K562 (cell line): ENCODE measurements around the gene AGMO. TPM values are rescaled to one million over a fixed set of nuclear protein-coding genes. Genes with fewer than 3 reads are reported as not detected.

ENCODE experiments used
- ATAC-seq: fragments of 200-7000 bp; cut with Tn5 transposase; 3 replicates; pipeline ENCODE4 v1.9.1; 2020; ENCODE audit warnings: moderate library complexity
- BruUV-seq: library from RNA; stranded (reverse); fragments of 400-500 nt; replicated peaks from 2 replicates; lab custom pipeline; 2021; lab: Mats Ljungman, UMichigan
- CTCF ChIA-PET: fragments of 300-600 bp; formaldehyde crosslinking; extraction: SDS; loops from one replicate; lab custom pipeline; 2021; ENCODE audit warnings: low intra/inter-chr PET ratio; lab: Yijun Ruan, JAX
- POLR2A ChIA-PET: fragments of 300-600, 350-650 bp; sonication (Branson Sonifier 250); formaldehyde crosslinking; extraction: SDS; loops from one replicate; lab custom pipeline; 2021; ENCODE audit warnings: antibody characterized with exemption, inconsistent platforms; lab: Yijun Ruan, JAX
- DNase-seq, 4 experiments: peaks; one replicate each; pipeline versions ENCODE4 v3.0.0 to v3.0.0-alpha.2; 2011 to 2018; ENCODE audit warnings: low spot score in 3 of 4, mixed read lengths in 3 of 4; ENCODE audit errors: extremely low read depth in 1 of 4
- FAIRE-seq: peaks from 2 replicates; lab custom pipeline; 2011; peaks lifted over from hg19 to GRCh38; lab: Jason Lieb, UNC
- H2AFZ ChIP-seq: 2 replicates; pipeline ENCODE4 v1.6.0; 2011; ENCODE audit warnings: low read depth, low read length, control low read depth, inconsistent platforms
- H3K27ac ChIP-seq: fragments of 200-600 bp; 3 replicates; pipeline ENCODE4 v1.8.0; 2011; ENCODE audit warnings: low read depth, mild to moderate bottlenecking, control low read depth, inconsistent platforms, low read length, moderate library complexity, mixed read lengths; ENCODE audit errors: extremely low read depth
- H3K27me3 ChIP-seq, 2 experiments: fragments of 300-600 bp in 1 of 2; 2 replicates in 1 of 2; 3 replicates in 1 of 2; pipeline versions ENCODE4 v1.6.0 to v1.8.0; 2011; ENCODE audit warnings: inconsistent platforms in 2 of 2, low read length in 2 of 2, mild to moderate bottlenecking in 1 of 2, mixed read lengths in 1 of 2, moderate library complexity in 1 of 2; ENCODE audit not compliant: control insufficient read depth in 2 of 2, insufficient read depth in 2 of 2
- H3K36me3 ChIP-seq: fragments of 300-600 bp; 3 replicates; pipeline ENCODE4 v1.8.0; 2011; ENCODE audit warnings: mild to moderate bottlenecking, low read length, inconsistent platforms; ENCODE audit not compliant: control insufficient read depth, insufficient read depth
- H3K4me1 ChIP-seq, 2 experiments: fragments of 200-600 bp in 1 of 2; replicated peaks in 1 of 2; 2 replicates in 1 of 2; 3 replicates in 1 of 2; pipeline versions ENCODE4 v1.5.1 to v1.8.0; 2011; ENCODE audit warnings: inconsistent platforms in 2 of 2, low read length in 2 of 2, mild to moderate bottlenecking in 1 of 2, mixed read lengths in 1 of 2, moderate library complexity in 1 of 2; ENCODE audit not compliant: control insufficient read depth in 2 of 2, insufficient read depth in 2 of 2
- H3K4me2 ChIP-seq: 2 replicates; pipeline ENCODE4 v1.6.1; 2011; ENCODE audit warnings: low read length, control low read depth, inconsistent platforms, mixed read lengths; ENCODE audit not compliant: insufficient read depth
- H3K4me3 ChIP-seq: fragments of 200-600 bp; sonication (generic), shearing (Covaris generic); 2 replicates; pipeline ENCODE4 v1.5.1; 2016; ENCODE audit warnings: control low read depth, inconsistent platforms
- H3K79me2 ChIP-seq: fragments of 200-600 bp; 3 replicates; pipeline ENCODE4 v1.8.0; 2011; ENCODE audit warnings: low read length, inconsistent platforms; ENCODE audit not compliant: control insufficient read depth, insufficient read depth
- H3K9ac ChIP-seq, 2 experiments: 2 replicates each; pipeline versions ENCODE4 v1.6.0 to v1.6.1; 2011; ENCODE audit warnings: low read depth in 2 of 2, low read length in 2 of 2, control low read depth in 1 of 2, inconsistent platforms in 1 of 2, mild to moderate bottlenecking in 1 of 2, mixed read lengths in 1 of 2; ENCODE audit not compliant: insufficient read depth in 1 of 2
- H3K9me1 ChIP-seq: one replicate; pipeline ENCODE4 v1.6.0; 2011; ENCODE audit warnings: inconsistent platforms, mild to moderate bottlenecking, low read length, moderate library complexity; ENCODE audit not compliant: control insufficient read depth, insufficient read depth
- H3K9me3 ChIP-seq: replicated peaks from 2 replicates; pipeline ENCODE4 v1.5.1; 2011; ENCODE audit warnings: low read depth, low read length, inconsistent platforms; ENCODE audit not compliant: control insufficient read depth, insufficient read depth
- H4K20me1 ChIP-seq: replicated peaks from 2 replicates; pipeline ENCODE4 v1.6.1; 2011; ENCODE audit warnings: low read length, inconsistent platforms, mixed read lengths; ENCODE audit not compliant: control insufficient read depth, insufficient read depth
- EP400 ChIP-seq: fragments of 450-650 bp; IDR thresholded peaks from 2 replicates; pipeline ENCODE4 v1.6.1; 2017; ENCODE audit warnings: antibody characterized with exemption, mild to moderate bottlenecking, moderate library complexity
- FOXJ2 ChIP-seq: fragments of 200-800 bp; sonication (Bioruptor generic); IDR thresholded peaks from 2 replicates; pipeline ENCODE4 v1.6.1; 2016; ENCODE audit warnings: missing genetic modification characterization, missing compliant biosample characterization
- HDAC8 ChIP-seq: fragments of 450-650 bp; IDR thresholded peaks from 2 replicates; pipeline ENCODE4 v1.6.1; 2016; ENCODE audit warnings: mild to moderate bottlenecking, missing genetic modification characterization, moderate library complexity, missing compliant biosample characterization
- HOXB6 ChIP-seq: fragments of 250-450 bp; sonication (Bioruptor Pico); IDR thresholded peaks from 2 replicates; pipeline ENCODE4 v1.5.1; 2022; ENCODE audit warnings: mild to moderate bottlenecking, borderline replicate concordance
- KDM4B ChIP-seq, 2 experiments: fragments of 450-650 bp in 1 of 2; sonication (generic) in 1 of 2; IDR thresholded peaks; 2 replicates each; pipeline ENCODE4 v1.6.1; 2016 to 2017; ENCODE audit warnings: borderline replicate concordance in 2 of 2, antibody characterized with exemption in 1 of 2, low read depth in 1 of 2, mild to moderate bottlenecking in 1 of 2
- PYGO2 ChIP-seq: fragments of 450-650 bp; IDR thresholded peaks from 2 replicates; pipeline ENCODE4 v1.6.1; 2016; ENCODE audit warnings: mild to moderate bottlenecking, missing genetic modification characterization, moderate library complexity, missing compliant biosample characterization
- ZNF592 ChIP-seq: fragments of 450-650 bp; IDR thresholded peaks from 2 replicates; pipeline ENCODE4 v1.6.1; 2017; ENCODE audit warnings: antibody characterized with exemption, mild to moderate bottlenecking
- WGBS: fragments of 100-300 bp; shearing (Covaris generic); methylation state at CpG from one replicate; pipeline ENCODE4 v1.1.6; 2016; ENCODE audit warnings: low coverage, mixed read lengths; ENCODE audit not compliant: insufficient coverage; ENCODE audit errors: missing lambda C conversion rate; 5-methylcytosine and 5-hydroxymethylcytosine counted together
- in situ Hi-C: fragments of 300-500 bp; cut with MboI; formaldehyde crosslinking; loops from 4 replicates; pipeline ENCODE4 v1.15.0; 2018; ENCODE audit warnings: inconsistent platforms, mixed read lengths
- intact Hi-C: fragments of 100-400 bp; cut with micrococcal nuclease; formaldehyde crosslinking; loops from 2 replicates; pipeline ENCODE4 v1.14.2; 2022
- polyA plus RNA-seq, 8 experiments: library from polyadenylated mRNA; depleted of rRNA in 4 of 8; stranded (reverse) in 5 of 8; unstranded in 3 of 8; fragments of >200 nt; fragmentation: Nextera tagmentation in 2 of 8; fragmentation: Illumina TruSeq in 1 of 8; extraction: Ambion mirVana in 2 of 8; extraction: Trizol in 1 of 8; gene quantifications; 2 replicates each; pipeline versions ENCODE4 v1.2.1 to v1.2.3, GENCODE V29; 2011 to 2014; ENCODE audit warnings: inconsistent platforms in 1 of 8, missing spikeins in 1 of 8
- total RNA-seq, 7 experiments: library from RNA; depleted of rRNA in 6 of 7; stranded (reverse); fragments of >200 nt in 6 of 7; fragmentation: Illumina TruSeq in 2 of 7; extraction: Trizol in 2 of 7; gene quantifications; 2 replicates each; pipeline versions ENCODE4 v1.2.1 to v1.2.3, GENCODE V29; 2011 to 2021; ENCODE audit warnings: low replicate concordance in 1 of 7
- TF ChIP-seq, protein P1 (sequence below): sonication (generic); formaldehyde crosslinking; IDR thresholded peaks from 2 replicates; pipeline ENCODE4 v1.8.1; 2023; ENCODE audit warnings: missing genetic modification reagents, mild to moderate bottlenecking, borderline replicate concordance
- TF ChIP-seq, protein P2 (sequence below): fragments of 450-650 bp; IDR thresholded peaks from 2 replicates; pipeline ENCODE4 v1.7.1; 2018; ENCODE audit warnings: mild to moderate bottlenecking, low read depth; ENCODE audit not compliant: partially characterized antibody

The AGMO gene
- total and polyA plus RNA-seq, 9 of the 15 experiments (the other 6 are each of a cell fraction or from before 2014, with no cell fraction given) = 0.30 to 1.4 (median 0.69) TPM; not detected in 1

- no peak overlapping the region for H2AFZ ChIP-seq
- no peak overlapping the region for H3K27ac ChIP-seq
- no peak for FAIRE-seq
- no peak overlapping the region for H3K4me2 ChIP-seq
- H3K9ac ChIP-seq = no peak overlapping the region
- no peaks in the 10 kb centered on the region for H3K9me1 ChIP-seq
- ChIA-PET CTCF (no interaction called here), POLR2A (interaction anchor here (0.7 kb wide), 1 partner anchor 345 kb away, joined by 3 read pairs; no protein-coding TSS in a partner anchor)
- intact Hi-C loops (no loop called here), in situ Hi-C loops (no loop called here)
- BruUV-seq = no TSS peak
- no peaks in the 10 kb centered on the region for H3K36me3 ChIP-seq
- 0 out of 2 replicates have a peak, but pooled peaks cover 1% of the 10 kb centered on the region for H3K9me3 ChIP-seq
- H4K20me1 ChIP-seq = no peaks in the 10 kb centered on the region
- no peaks in the 10 kb centered on the region for H3K79me2 ChIP-seq
- DNase-seq = no peak
- WGBS = 0% methylated on average over 2 of the region's 2 CpGs
- no peaks in the 10 kb centered on the region for H3K27me3 ChIP-seq
- H3K4me1 ChIP-seq = no peaks in the 10 kb centered on the region
- no peak overlapping the region for H3K4me3 ChIP-seq
- ATAC-seq = no peak
- TF ChIP-seq KDM4B (IDR thresholded peaks at IDR 0.05; ENCODE audit: borderline replicate concordance in 2 of 2, low read depth in 1 of 2) (no peak), PYGO2 (tag) (no peak), EP400 (no peak), HDAC8 (tag) (no peak), FOXJ2 (tag) (no peak), HOXB6 (CRISPR knock-in tag) (no peak), ZNF592 (no peak)
- TF ChIP-seq, protein P1, sequence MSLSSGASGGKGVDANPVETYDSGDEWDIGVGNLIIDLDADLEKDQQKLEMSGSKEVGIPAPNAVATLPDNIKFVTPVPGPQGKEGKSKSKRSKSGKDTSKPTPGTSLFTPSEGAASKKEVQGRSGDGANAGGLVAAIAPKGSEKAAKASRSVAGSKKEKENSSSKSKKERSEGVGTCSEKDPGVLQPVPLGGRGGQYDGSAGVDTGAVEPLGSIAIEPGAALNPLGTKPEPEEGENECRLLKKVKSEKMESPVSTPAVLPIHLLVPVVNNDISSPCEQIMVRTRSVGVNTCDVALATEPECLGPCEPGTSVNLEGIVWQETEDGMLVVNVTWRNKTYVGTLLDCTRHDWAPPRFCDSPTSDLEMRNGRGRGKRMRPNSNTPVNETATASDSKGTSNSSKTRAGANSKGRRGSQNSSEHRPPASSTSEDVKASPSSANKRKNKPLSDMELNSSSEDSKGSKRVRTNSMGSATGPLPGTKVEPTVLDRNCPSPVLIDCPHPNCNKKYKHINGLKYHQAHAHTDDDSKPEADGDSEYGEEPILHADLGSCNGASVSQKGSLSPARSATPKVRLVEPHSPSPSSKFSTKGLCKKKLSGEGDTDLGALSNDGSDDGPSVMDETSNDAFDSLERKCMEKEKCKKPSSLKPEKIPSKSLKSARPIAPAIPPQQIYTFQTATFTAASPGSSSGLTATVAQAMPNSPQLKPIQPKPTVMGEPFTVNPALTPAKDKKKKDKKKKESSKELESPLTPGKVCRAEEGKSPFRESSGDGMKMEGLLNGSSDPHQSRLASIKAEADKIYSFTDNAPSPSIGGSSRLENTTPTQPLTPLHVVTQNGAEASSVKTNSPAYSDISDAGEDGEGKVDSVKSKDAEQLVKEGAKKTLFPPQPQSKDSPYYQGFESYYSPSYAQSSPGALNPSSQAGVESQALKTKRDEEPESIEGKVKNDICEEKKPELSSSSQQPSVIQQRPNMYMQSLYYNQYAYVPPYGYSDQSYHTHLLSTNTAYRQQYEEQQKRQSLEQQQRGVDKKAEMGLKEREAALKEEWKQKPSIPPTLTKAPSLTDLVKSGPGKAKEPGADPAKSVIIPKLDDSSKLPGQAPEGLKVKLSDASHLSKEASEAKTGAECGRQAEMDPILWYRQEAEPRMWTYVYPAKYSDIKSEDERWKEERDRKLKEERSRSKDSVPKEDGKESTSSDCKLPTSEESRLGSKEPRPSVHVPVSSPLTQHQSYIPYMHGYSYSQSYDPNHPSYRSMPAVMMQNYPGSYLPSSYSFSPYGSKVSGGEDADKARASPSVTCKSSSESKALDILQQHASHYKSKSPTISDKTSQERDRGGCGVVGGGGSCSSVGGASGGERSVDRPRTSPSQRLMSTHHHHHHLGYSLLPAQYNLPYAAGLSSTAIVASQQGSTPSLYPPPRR (CRISPR knock-in tag) = no peak
- TF ChIP-seq, protein P2, sequence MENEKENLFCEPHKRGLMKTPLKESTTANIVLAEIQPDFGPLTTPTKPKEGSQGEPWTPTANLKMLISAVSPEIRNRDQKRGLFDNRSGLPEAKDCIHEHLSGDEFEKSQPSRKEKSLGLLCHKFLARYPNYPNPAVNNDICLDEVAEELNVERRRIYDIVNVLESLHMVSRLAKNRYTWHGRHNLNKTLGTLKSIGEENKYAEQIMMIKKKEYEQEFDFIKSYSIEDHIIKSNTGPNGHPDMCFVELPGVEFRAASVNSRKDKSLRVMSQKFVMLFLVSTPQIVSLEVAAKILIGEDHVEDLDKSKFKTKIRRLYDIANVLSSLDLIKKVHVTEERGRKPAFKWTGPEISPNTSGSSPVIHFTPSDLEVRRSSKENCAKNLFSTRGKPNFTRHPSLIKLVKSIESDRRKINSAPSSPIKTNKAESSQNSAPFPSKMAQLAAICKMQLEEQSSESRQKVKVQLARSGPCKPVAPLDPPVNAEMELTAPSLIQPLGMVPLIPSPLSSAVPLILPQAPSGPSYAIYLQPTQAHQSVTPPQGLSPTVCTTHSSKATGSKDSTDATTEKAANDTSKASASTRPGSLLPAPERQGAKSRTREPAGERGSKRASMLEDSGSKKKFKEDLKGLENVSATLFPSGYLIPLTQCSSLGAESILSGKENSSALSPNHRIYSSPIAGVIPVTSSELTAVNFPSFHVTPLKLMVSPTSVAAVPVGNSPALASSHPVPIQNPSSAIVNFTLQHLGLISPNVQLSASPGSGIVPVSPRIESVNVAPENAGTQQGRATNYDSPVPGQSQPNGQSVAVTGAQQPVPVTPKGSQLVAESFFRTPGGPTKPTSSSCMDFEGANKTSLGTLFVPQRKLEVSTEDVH = no peak
Measured at GRCh38 chr7:15462721-15463389, 99.0 kb downstream of the AGMO start.
